Gastroesophageal sphincter (tissue), 4 donors: Measurements from ENCODE around the gene GPRC5B. TPM values are rescaled to one million over a fixed set of nuclear protein-coding genes. Genes with fewer than 3 reads are reported as not detected.

Experiments used
- ATAC-seq: fragments of 150-250 bp; one replicate; pipeline ENCODE4 v1.9.1; 2016; ENCODE audit warnings: mild to moderate bottlenecking, moderate library complexity
- H3K27ac ChIP-seq, 4 donors: fragments of 200-600 bp; sonication (generic) in 3 of 4; 1 replicate in 3 of 4; 2 replicates in 1 of 4; pipeline ENCODE4 v1.5.1; 2016 to 2019
- H3K27me3 ChIP-seq: fragments of 200-600 bp; sonication (generic); one replicate; pipeline ENCODE4 v1.5.1; 2019
- H3K36me3 ChIP-seq, 2 donors: fragments of 200-600 bp; sonication (generic); one replicate each; pipeline ENCODE4 v1.5.1; 2019; ENCODE audit warnings: control low read depth in 1 of 2
- H3K4me1 ChIP-seq, 3 donors: fragments of 200-600 bp; sonication (generic); 1 replicate in 2 of 3; 2 replicates in 1 of 3; pipeline ENCODE4 v1.5.1; 2016 to 2019; ENCODE audit warnings: control low read depth in 2 of 3
- H3K4me3 ChIP-seq, 2 donors: fragments of 200-600 bp; sonication (generic); one replicate each; pipeline ENCODE4 v1.5.1; 2019; ENCODE audit warnings: mild to moderate bottlenecking in 1 of 2, moderate library complexity in 1 of 2
- H3K9me3 ChIP-seq, 3 donors: fragments of 200-600 bp; sonication (generic); one replicate each; pipeline ENCODE4 v1.5.1; 2017 to 2019; ENCODE audit warnings: control low read depth in 2 of 3
- CTCF ChIP-seq, 4 experiments: fragments of 200-600 bp in 2 of 4; fragments of 450-650 bp in 2 of 4; sonication (generic) in 1 of 4; IDR thresholded peaks; one replicate each; pipeline ENCODE4 v1.5.1; 2017 to 2019; ENCODE audit warnings: antibody characterized with exemption in 4 of 4, mild to moderate bottlenecking in 2 of 4, moderate library complexity in 2 of 4
- EP300 ChIP-seq: sonication (generic); formaldehyde crosslinking; IDR thresholded peaks from one replicate; pipeline ENCODE4 v1.6.1; 2017; ENCODE audit warnings: antibody characterized with exemption, mild to moderate bottlenecking
- POLR2A ChIP-seq, 2 donors: fragments of 450-650 bp; IDR thresholded peaks; one replicate each; pipeline ENCODE4 v1.6.1; 2017; ENCODE audit warnings: antibody characterized with exemption in 2 of 2, mild to moderate bottlenecking in 2 of 2, moderate library complexity in 1 of 2
- POLR2AphosphoS5 ChIP-seq: sonication (generic); formaldehyde crosslinking; IDR thresholded peaks from one replicate; pipeline ENCODE4 v1.6.1; 2017; ENCODE audit warnings: antibody characterized with exemption
- WGBS, 2 donors: methylation state at CpG; one replicate each; pipeline ENCODE4 v1.1.5; 2018; ENCODE audit warnings: low coverage in 1 of 2; 5-methylcytosine and 5-hydroxymethylcytosine counted together
- total RNA-seq, 4 donors: library from RNA; depleted of rRNA; stranded (reverse); fragments of >200 nt; gene quantifications; one replicate each; pipeline ENCODE4 v1.1.0, GENCODE V29; 2016

Gene GPRC5B
- total RNA-seq, 4 donors from 2014 or later = 11.5 to 29.2 (median 20.5) TPM

- H3K27me3 ChIP-seq = peaks cover 36% of the 10 kb centered on the region
- peaks cover 0 to 1% of the 10 kb centered on the region in 2 donors for H3K36me3 ChIP-seq
- 12% methylated on average over 18 of the region's 41 CpGs; no CpG with 5 or more reads in 1 of the 2 donors for WGBS, 2 donors
- TF ChIP-seq POLR2AphosphoS5 = no peak
- no peak for TF ChIP-seq CTCF (IDR thresholded peaks at IDR 0.05)
- no peak for TF ChIP-seq EP300
- no peak for TF ChIP-seq POLR2A (IDR thresholded peaks at IDR 0.05)
- peaks cover 0 to 39% (median 9%) of the 10 kb centered on the region in 3 donors for H3K4me1 ChIP-seq
- ATAC-seq = peak; percentile 24
- no peaks in the 10 kb centered on the region for H3K9me3 ChIP-seq
- peak overlapping the region; percentile 68 to 72 for H3K4me3 ChIP-seq
- H3K27ac ChIP-seq = peak overlapping the region in 1 of 4 donors; percentile 65
Measured at GRCh38 chr16:19885451-19886072, 914 bp upstream of the GPRC5B start.

GRCh38 chr16:19883966-19884485 lies 622 bp downstream of the GPRC5B start:
- ATAC-seq = no peak
- Histone ChIP-seq H3K27me3 (peaks cover 36% of the 10 kb centered on the region), H3K4me1 (peaks cover 0 to 39% (median 9%) of the 10 kb centered on the region in 3 donors), H3K9me3 (no peaks in the 10 kb centered on the region), H3K36me3 (peaks cover 0 to 5% of the 10 kb centered on the region in 2 donors), H3K27ac (peak overlapping the region in 3 of 4 donors; percentile 56 to 80 (median 58)), H3K4me3 (peak overlapping the region; percentile 68 to 72)
- TF ChIP-seq POLR2AphosphoS5 (no peak), EP300 (no peak), CTCF (IDR thresholded peaks at IDR 0.05) (no peak)
- 0% methylated on average over 3 to 8 of the region's 24 CpGs for WGBS, 2 donors

- ATAC-seq = no peak
- peaks cover 36% of the 10 kb centered on the region for H3K27me3 ChIP-seq
- TF ChIP-seq POLR2AphosphoS5 (no peak), CTCF (IDR thresholded peaks at IDR 0.05) (no peak), EP300 (no peak), POLR2A (IDR thresholded peaks at IDR 0.05) (no peak)
- H3K4me1 ChIP-seq = peaks cover 0 to 39% (median 9%) of the 10 kb centered on the region in 3 donors
- peaks cover 0 to 8% of the 10 kb centered on the region in 2 donors for H3K36me3 ChIP-seq
- peak overlapping the region; percentile 68 to 72 for H3K4me3 ChIP-seq
- WGBS, 2 donors = 8 to 20% methylated on average over 2 to 9 of the region's 35 CpGs
- H3K9me3 ChIP-seq = no peaks in the 10 kb centered on the region
- H3K27ac ChIP-seq = peak overlapping the region in 3 of 4 donors; percentile 58 to 80 (median 61)
Measured at GRCh38 chr16:19883296-19883965, 1.2 kb downstream of the GPRC5B start.

GRCh38 chr16:19882646-19883045 lies 2.0 kb downstream of the GPRC5B start:
- H3K27me3 ChIP-seq = peaks cover 36% of the 10 kb centered on the region
- H3K4me3 ChIP-seq = peak overlapping the region in 1 of 2 donors; percentile 72
- peaks cover 0 to 8% of the 10 kb centered on the region in 2 donors for H3K36me3 ChIP-seq
- peaks cover 0 to 39% (median 9%) of the 10 kb centered on the region in 3 donors for H3K4me1 ChIP-seq
- peak overlapping the region in 3 of 4 donors; percentile 58 to 80 (median 61) for H3K27ac ChIP-seq
- TF ChIP-seq CTCF (IDR thresholded peaks at IDR 0.05) = no peak
- no peak for TF ChIP-seq POLR2A (IDR thresholded peaks at IDR 0.05)
- TF ChIP-seq POLR2AphosphoS5 = no peak
- TF ChIP-seq EP300 = no peak
- ATAC-seq = no peak
- WGBS, 2 donors = 72 to 80% methylated on average over 3 of the region's 3 CpGs
- H3K9me3 ChIP-seq = no peaks in the 10 kb centered on the region
